Upper lobe of right lung (tissue), 1 donor: Measurements from ENCODE around the gene ROR1. TPM values are rescaled to one million over a fixed set of nuclear protein-coding genes. Genes with fewer than 3 reads are reported as not detected.

Experiments
- ATAC-seq: fragments of 200-7000 bp; cut with Tn5 transposase; one replicate; pipeline ENCODE4 v1.9.1; 2020; ENCODE audit warnings: mild to moderate bottlenecking, moderate library complexity
- DNase-seq: peaks from one replicate; pipeline ENCODE4 v3.0.0-alpha.2; 2020
- H3K27ac ChIP-seq: fragments of 200-600 bp; one replicate; pipeline ENCODE4 v1.8.0; 2022
- H3K27me3 ChIP-seq: fragments of 200-600 bp; one replicate; pipeline ENCODE4 v1.8.0; 2022; ENCODE audit warnings: mild to moderate bottlenecking
- H3K36me3 ChIP-seq: fragments of 200-600 bp; one replicate; pipeline ENCODE4 v1.8.0; 2022
- H3K4me1 ChIP-seq: fragments of 200-600 bp; one replicate; pipeline ENCODE4 v1.8.0; 2022
- H3K4me3 ChIP-seq: fragments of 200-600 bp; one replicate; pipeline ENCODE4 v1.8.0; 2022; ENCODE audit warnings: mild to moderate bottlenecking
- H3K9me3 ChIP-seq: fragments of 200-600 bp; one replicate; pipeline ENCODE4 v1.8.0; 2022
- intact Hi-C: fragments of 100-400 bp; cut with DNase I; formaldehyde crosslinking; loops from one replicate; pipeline ENCODE4 v1.11.0; 2022
- total RNA-seq: library from RNA; stranded (reverse); fragmentation: NEBNext Ultra II Directional; extraction: Animal tissue kit (Norgen Biotek cat#: 25700); gene quantifications from one replicate; pipeline ENCODE4 v1.2.1, GENCODE V29; 2021
- TF ChIP-seq, protein P1 (sequence below): fragments of 200-600 bp; IDR thresholded peaks from one replicate; pipeline ENCODE4 v1.8.0; 2022; ENCODE audit warnings: antibody characterized with exemption
- donor health status: DM: no; HTN: yes; CAD: no; lungs with severe emphysema.

The ROR1 gene
- total RNA-seq, 1 donor from 2014 or later, result 21.4 TPM

GRCh38 chr1:63847308-63847910 is 73.6 kb downstream of the ROR1 start:
- TF ChIP-seq, protein P1, sequence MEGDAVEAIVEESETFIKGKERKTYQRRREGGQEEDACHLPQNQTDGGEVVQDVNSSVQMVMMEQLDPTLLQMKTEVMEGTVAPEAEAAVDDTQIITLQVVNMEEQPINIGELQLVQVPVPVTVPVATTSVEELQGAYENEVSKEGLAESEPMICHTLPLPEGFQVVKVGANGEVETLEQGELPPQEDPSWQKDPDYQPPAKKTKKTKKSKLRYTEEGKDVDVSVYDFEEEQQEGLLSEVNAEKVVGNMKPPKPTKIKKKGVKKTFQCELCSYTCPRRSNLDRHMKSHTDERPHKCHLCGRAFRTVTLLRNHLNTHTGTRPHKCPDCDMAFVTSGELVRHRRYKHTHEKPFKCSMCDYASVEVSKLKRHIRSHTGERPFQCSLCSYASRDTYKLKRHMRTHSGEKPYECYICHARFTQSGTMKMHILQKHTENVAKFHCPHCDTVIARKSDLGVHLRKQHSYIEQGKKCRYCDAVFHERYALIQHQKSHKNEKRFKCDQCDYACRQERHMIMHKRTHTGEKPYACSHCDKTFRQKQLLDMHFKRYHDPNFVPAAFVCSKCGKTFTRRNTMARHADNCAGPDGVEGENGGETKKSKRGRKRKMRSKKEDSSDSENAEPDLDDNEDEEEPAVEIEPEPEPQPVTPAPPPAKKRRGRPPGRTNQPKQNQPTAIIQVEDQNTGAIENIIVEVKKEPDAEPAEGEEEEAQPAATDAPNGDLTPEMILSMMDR, result no peak
- peaks cover 3% of the 10 kb centered on the region for H3K4me1 ChIP-seq
- no peak overlapping the region for H3K27ac ChIP-seq
- ATAC-seq (no peak), DNase-seq (no peak)
- intact Hi-C loops, result no loop called here
- H3K9me3 ChIP-seq, result no peaks in the 10 kb centered on the region
- H3K36me3 ChIP-seq, result no peaks in the 10 kb centered on the region
- H3K4me3 ChIP-seq, result no peak overlapping the region
- no peaks in the 10 kb centered on the region for H3K27me3 ChIP-seq

- Histone ChIP-seq H3K4me3 (no peak overlapping the region), H3K36me3 (no peaks in the 10 kb centered on the region), H3K4me1 (peaks cover 3% of the 10 kb centered on the region), H3K9me3 (no peaks in the 10 kb centered on the region), H3K27me3 (no peaks in the 10 kb centered on the region), H3K27ac (no peak overlapping the region)
- intact Hi-C loops, result no loop called here
- TF ChIP-seq, protein P1, result no peak
- ATAC-seq, result no peak
- no peak for DNase-seq
Observed at GRCh38 chr1:63848733-63849132, 74.9 kb downstream of the ROR1 start.

- DNase-seq, result no peak
- H3K4me1 ChIP-seq, result peaks cover 3% of the 10 kb centered on the region
- no peak for ATAC-seq
- no peaks in the 10 kb centered on the region for H3K36me3 ChIP-seq
- no peak overlapping the region for H3K4me3 ChIP-seq
- H3K27ac ChIP-seq, result no peak overlapping the region
- intact Hi-C loops, result no loop called here
- no peaks in the 10 kb centered on the region for H3K27me3 ChIP-seq
- TF ChIP-seq, protein P1, result no peak
- no peaks in the 10 kb centered on the region for H3K9me3 ChIP-seq
Observed at GRCh38 chr1:63849149-63849548, 75.3 kb downstream of the ROR1 start.

- no peaks in the 10 kb centered on the region for H3K36me3 ChIP-seq
- TF ChIP-seq, protein P1, result no peak
Observed at GRCh38 chr1:63854091-63854490, 80.3 kb downstream of the ROR1 start.

DNA sequence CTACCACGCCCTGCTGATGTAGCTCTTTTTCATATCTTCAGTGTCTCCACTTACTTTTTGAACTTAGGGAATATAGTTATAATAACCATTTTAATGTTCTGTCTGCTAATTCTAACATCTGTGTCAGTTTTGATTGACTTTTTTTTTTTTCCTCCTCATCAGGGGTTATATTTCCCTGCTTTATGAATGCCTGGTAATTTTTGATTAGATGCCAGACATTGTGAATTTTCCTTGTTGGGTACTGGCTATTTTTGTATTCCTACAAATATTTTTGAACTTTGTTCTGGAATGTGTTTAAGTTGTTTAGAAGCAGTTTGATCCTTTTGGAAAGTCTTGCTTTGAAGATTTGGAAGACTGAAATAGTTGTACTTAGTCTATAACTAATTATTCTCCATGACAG is 82.1 kb downstream of the ROR1 start:
- TF ChIP-seq, protein P1, result no peak
- H3K4me3 ChIP-seq, result no peak overlapping the region
- intact Hi-C loops, result no loop called here
- H3K27ac ChIP-seq, result no peak overlapping the region
- ATAC-seq (no peak), DNase-seq (no peak)
- H3K4me1 ChIP-seq, result no peaks in the 10 kb centered on the region
- H3K9me3 ChIP-seq, result no peaks in the 10 kb centered on the region
- H3K36me3 ChIP-seq, result no peaks in the 10 kb centered on the region
- H3K27me3 ChIP-seq, result no peaks in the 10 kb centered on the region

More at GRCh38 chr1:63854091-63854490, 80.3 kb downstream of the ROR1 start:
- no peak overlapping the region for H3K4me3 ChIP-seq
- ATAC-seq (no peak), DNase-seq (no peak)
- no peaks in the 10 kb centered on the region for H3K4me1 ChIP-seq
- H3K27me3 ChIP-seq, result no peaks in the 10 kb centered on the region
- intact Hi-C loops, result no loop called here
- H3K9me3 ChIP-seq, result no peaks in the 10 kb centered on the region
- no peak overlapping the region for H3K27ac ChIP-seq

- Histone ChIP-seq H3K4me3 (no peak overlapping the region), H3K27ac (no peak overlapping the region), H3K9me3 (no peaks in the 10 kb centered on the region), H3K27me3 (no peaks in the 10 kb centered on the region), H3K4me1 (no peaks in the 10 kb centered on the region), H3K36me3 (no peaks in the 10 kb centered on the region)
- ATAC-seq, result no peak
- intact Hi-C loops, result no loop called here
- no peak for DNase-seq
- TF ChIP-seq, protein P1, result no peak
Observed at GRCh38 chr1:63856924-63857323, 83.1 kb downstream of the ROR1 start.
